ENCODE data around the gene STAC3. TPM values are rescaled to one million over a fixed set of nuclear protein-coding genes. Genes with fewer than 3 reads are reported as not detected.

The STAC3 gene
- total and polyA plus RNA-seq, 9 of the 15 experiments (the other 6 are each of a cell fraction or from before 2014, with no cell fraction given), result 0.45 to 6.4 (median 3.3) TPM

- peak; percentile 88 for TF ChIP-seq ZBTB33 (CRISPR knock-in tag; IDR thresholded peaks at IDR 0.05)
- TF ChIP-seq SUPT5H (IDR thresholded peaks at IDR 0.05), result 0 out of 2 replicates have a peak, but pooled peaks have one; percentile 18
- no peak for TF ChIP-seq PHF20 (IDR thresholded peaks at IDR 0.05; ENCODE audit: partially characterized antibody)
- TF ChIP-seq FIP1L1 (IDR thresholded peaks at IDR 0.05; ENCODE audit: low read depth, low read length, poor library complexity, severe bottlenecking), result peak; percentile 55
Observed at GRCh38 chr12:57236201-57236924, 14.6 kb downstream of the STAC3 start (continued).

GRCh38 chr12:57235728-57236131 is 15.3 kb downstream of the STAC3 start:
- Histone ChIP-seq H3K4me1 (replicated peaks in 1 of 2; ENCODE audit: control insufficient read depth in 2 of 2, insufficient read depth in 2 of 2, low read length in 2 of 2) (peaks cover 45 to 82% of the 10 kb centered on the region in 2 experiments), H3K79me2 (ENCODE audit: control insufficient read depth, insufficient read depth, low read length) (peaks cover 12% of the 10 kb centered on the region), H3K9me3 (replicated peaks; ENCODE audit: control insufficient read depth, insufficient read depth, low read depth, low read length) (no peaks in the 10 kb centered on the region), H3K4me2 (ENCODE audit: insufficient read depth, low read length) (no peak overlapping the region), H4K20me1 (replicated peaks; ENCODE audit: control insufficient read depth, insufficient read depth, low read length) (peaks cover 12% of the 10 kb centered on the region), H3K27ac (ENCODE audit: extremely low read depth, low read depth, low read length) (no peak overlapping the region), H3K36me3 (ENCODE audit: control insufficient read depth, insufficient read depth, low read length) (peaks cover 51% of the 10 kb centered on the region; the same call in 2 of the 3 replicates), H3K9ac (ENCODE audit: insufficient read depth in 1 of 2, low read depth in 2 of 2, low read length in 2 of 2) (no peak overlapping the region; a peak in 1 of 4 replicates), H3K27me3 (ENCODE audit: control insufficient read depth in 2 of 2, insufficient read depth in 2 of 2, low read length in 2 of 2) (peaks cover under 1 to 10% of the 10 kb centered on the region in 2 experiments; a peak in 1 of 5 replicates), H3K4me3 (no peak overlapping the region), H2AFZ (ENCODE audit: low read depth, low read length) (no peak overlapping the region), H3K9me1 (ENCODE audit: control insufficient read depth, insufficient read depth, low read length) (peaks cover 9% of the 10 kb centered on the region)
- 75% methylated on average over 7 of the region's 8 CpGs for WGBS (ENCODE audit: insufficient coverage, low coverage, missing lambda C conversion rate)
- ChIA-PET CTCF (ENCODE audit: low intra/inter-chr PET ratio) (interaction anchor here (6.6 kb wide), 1 partner anchor 22 kb away, joined by 186 read pairs; the partner anchor contains the start of gene NXPH4), POLR2A (interaction anchor here (0.6 to 1.1 kb wide), 2 partner anchors 13 to 21 kb away, joined by 3 read pairs; no protein-coding TSS in a partner anchor)
- ATAC-seq (no peak), DNase-seq (ENCODE audit: extremely low read depth in 1 of 4, low spot score in 3 of 4) (peak in 1 of 4 experiments; percentile 11), FAIRE-seq (no peak)
- in situ Hi-C loops (cut with MboI) (no loop called here), intact Hi-C loops (cut with micrococcal nuclease) (no loop called here)
- TF ChIP-seq NRF1 (conservative IDR thresholded peaks at IDR 0.05 in 1 of 2, IDR thresholded peaks at IDR 0.05 in 1 of 2) (no peak), POLR2AphosphoS2 (IDR thresholded peaks at IDR 0.05; ENCODE audit: low read length) (0 out of 2 replicates have a peak, but pooled peaks have one; percentile 81), ZBTB9 (CRISPR knock-in tag; IDR thresholded peaks at IDR 0.05) (no peak), POLR2H (tag; IDR thresholded peaks at IDR 0.05; ENCODE audit: low read depth) (peak; percentile 23; the same call in 1 of the 2 replicates)
- BruUV-seq (replicated peaks), result no TSS peak
